SK-N-SH (cell line): ENCODE results near the gene EIF3B. TPM values are rescaled to one million over a fixed set of nuclear protein-coding genes. Genes with fewer than 3 reads are reported as not detected.

Source experiments
- CTCF ChIA-PET: fragments of 300-600, 350-600 bp; formaldehyde crosslinking; extraction: SDS; loops from one replicate; lab custom pipeline; 2021; lab: Yijun Ruan, JAX
- POLR2A ChIA-PET: fragments of 350-600 bp; sonication (Branson Sonifier 250); formaldehyde crosslinking; extraction: SDS; loops from one replicate; lab custom pipeline; 2020; ENCODE audit warnings: antibody characterized with exemption, inconsistent platforms; lab: Yijun Ruan, JAX
- DNase-seq: peaks from one replicate; pipeline ENCODE4 v3.0.0; 2012
- H2AFZ ChIP-seq: fragments of 200-600 bp; sonication (generic); 2 replicates; pipeline ENCODE4 v1.8.1; 2016; ENCODE audit warnings: antibody characterized with exemption, mild to moderate bottlenecking, low read depth
- H3F3A ChIP-seq: fragments of 200-600 bp; sonication (generic); replicated peaks from 2 replicates; pipeline ENCODE3; 2016; ENCODE audit warnings: antibody characterized with exemption, mild to moderate bottlenecking; ENCODE audit not compliant: insufficient read depth
- H3K27ac ChIP-seq, 2 experiments: fragments of 200-500 bp in 1 of 2; fragments of 200-600 bp in 1 of 2; sonication (Bioruptor generic) in 1 of 2; sonication (generic), shearing (Covaris generic) in 1 of 2; 2 replicates each; pipeline versions ENCODE4 v1.5.1 to v1.6.1; 2014 to 2016; ENCODE audit warnings: low read depth in 2 of 2, inconsistent platforms in 1 of 2, low read length in 1 of 2, mild to moderate bottlenecking in 1 of 2, mixed read lengths in 1 of 2
- H3K27me3 ChIP-seq: fragments of 200-600 bp; sonication (generic), shearing (Covaris generic); 2 replicates; pipeline ENCODE4 v1.6.1; 2016; ENCODE audit warnings: mixed run types; ENCODE audit not compliant: insufficient read depth
- H3K36me3 ChIP-seq, 2 experiments: fragments of 200-500 bp in 1 of 2; fragments of 200-600 bp in 1 of 2; sonication (Bioruptor generic) in 1 of 2; sonication (generic) in 1 of 2; replicated peaks in 1 of 2; 2 replicates each; pipeline versions ENCODE3 to v1.5.1; 2014 to 2016; ENCODE audit warnings: low read length in 1 of 2, mild to moderate bottlenecking in 1 of 2; ENCODE audit not compliant: insufficient read depth in 2 of 2, control insufficient read depth in 1 of 2
- H3K4me1 ChIP-seq, 2 experiments: fragments of 200-500 bp in 1 of 2; fragments of 200-600 bp in 1 of 2; sonication (Bioruptor generic) in 1 of 2; sonication (generic), shearing (Covaris generic) in 1 of 2; 2 replicates each; pipeline versions ENCODE4 v1.5.1 to v1.6.1; 2014 to 2016; ENCODE audit warnings: low read depth in 1 of 2, low read length in 1 of 2, mixed run types in 1 of 2; ENCODE audit not compliant: insufficient read depth in 2 of 2, control insufficient read depth in 1 of 2
- H3K4me2 ChIP-seq: fragments of 200-600 bp; sonication (generic), shearing (Covaris generic); 2 replicates; pipeline ENCODE4 v1.6.1; 2017; ENCODE audit warnings: mixed run types
- H3K4me3 ChIP-seq, 2 experiments: fragments of 200-500 bp in 1 of 2; fragments of 200-600 bp in 1 of 2; sonication (Bioruptor generic) in 1 of 2; sonication (generic), shearing (Covaris generic) in 1 of 2; 2 replicates each; pipeline versions ENCODE4 v1.5.1 to v1.8.1; 2014 to 2016; ENCODE audit warnings: low read depth in 2 of 2, inconsistent platforms in 1 of 2, low read length in 1 of 2, mild to moderate bottlenecking in 1 of 2, mixed read lengths in 1 of 2, moderate library complexity in 1 of 2
- H3K79me2 ChIP-seq: fragments of 200-600 bp; sonication (generic); 2 replicates; pipeline ENCODE4 v1.8.1; 2017; ENCODE audit warnings: mild to moderate bottlenecking; ENCODE audit not compliant: insufficient read depth
- H3K9ac ChIP-seq: fragments of 200-600 bp; sonication (generic); 2 replicates; pipeline ENCODE4 v1.6.1; 2017; ENCODE audit warnings: mixed run types
- H3K9me2 ChIP-seq: fragments of 200-600 bp; sonication (generic); 2 replicates; pipeline ENCODE4 v1.6.1; 2017; ENCODE audit warnings: mixed run types
- H3K9me3 ChIP-seq: fragments of 200-600 bp; sonication (generic); 2 replicates; pipeline ENCODE4 v1.6.1; 2017; ENCODE audit warnings: mixed run types, mild to moderate bottlenecking, moderate library complexity
- H4K20me1 ChIP-seq: fragments of 200-600 bp; sonication (generic); 2 replicates; pipeline ENCODE4 v1.6.1; 2017; ENCODE audit warnings: mild to moderate bottlenecking, mixed run types; ENCODE audit not compliant: insufficient read depth
- EP300 ChIP-seq, 2 experiments: IDR thresholded peaks; 2 replicates each; pipeline versions ENCODE4 v1.4.0 to v1.6.1; 2012; ENCODE audit warnings: borderline replicate concordance in 1 of 2, low read depth in 1 of 2, low read length in 1 of 2
- MXI1 ChIP-seq: IDR thresholded peaks from 2 replicates; pipeline ENCODE4 v1.6.1; 2012; ENCODE audit warnings: mild to moderate bottlenecking, low read depth, low read length, improper control_type of control experiment
- POLR2AphosphoS5 ChIP-seq: IDR thresholded peaks from 2 replicates; pipeline ENCODE4 v1.6.1; 2012; ENCODE audit warnings: low read depth, low read length
- RCOR1 ChIP-seq: fragments of 150-350 bp; IDR thresholded peaks from 2 replicates; pipeline ENCODE4 v1.6.1; 2017; ENCODE audit warnings: antibody characterized with exemption, low read length
- SMC3 ChIP-seq: IDR thresholded peaks from 2 replicates; pipeline ENCODE4 v1.6.1; 2012; ENCODE audit warnings: low read depth, low read length, improper control_type of control experiment
- YY1 ChIP-seq: IDR thresholded peaks from 2 replicates; pipeline ENCODE4 v1.4.0; 2012; ENCODE audit warnings: low read depth, mild to moderate bottlenecking
- WGBS: methylation state at CpG from one replicate; pipeline ENCODE4 v1.1.6; 2017; ENCODE audit warnings: low lambda C conversion rate; 5-methylcytosine and 5-hydroxymethylcytosine counted together
- polyA plus RNA-seq, 3 experiments: library from polyadenylated mRNA; depleted of rRNA; stranded (reverse); fragments of >200 nt; gene quantifications; 2 replicates each; pipeline ENCODE4 v1.2.3, GENCODE V29; 2012
- TF ChIP-seq, protein P1 (sequence below): IDR thresholded peaks from 2 replicates; pipeline ENCODE4 v1.4.0; 2012; ENCODE audit warnings: low read depth, borderline replicate concordance
- TF ChIP-seq, protein P2 (sequence below): IDR thresholded peaks from 2 replicates; pipeline ENCODE4 v1.6.1; 2012; ENCODE audit warnings: mild to moderate bottlenecking, low read depth, low read length, moderate library complexity
- TF ChIP-seq, protein P3 (sequence below): IDR thresholded peaks from 2 replicates; pipeline ENCODE4; 2012
- TF ChIP-seq, protein P4 (sequence below): fragments of 200-600 bp; sonication (generic); IDR thresholded peaks from 2 replicates; pipeline ENCODE4 v1.6.1; 2017; ENCODE audit warnings: antibody characterized with exemption, mild to moderate bottlenecking, moderate library complexity

Gene EIF3B
- polyA plus RNA-seq, 1 of the 3 experiments (the other 2 are of a cell fraction), result 151 TPM

DNA sequence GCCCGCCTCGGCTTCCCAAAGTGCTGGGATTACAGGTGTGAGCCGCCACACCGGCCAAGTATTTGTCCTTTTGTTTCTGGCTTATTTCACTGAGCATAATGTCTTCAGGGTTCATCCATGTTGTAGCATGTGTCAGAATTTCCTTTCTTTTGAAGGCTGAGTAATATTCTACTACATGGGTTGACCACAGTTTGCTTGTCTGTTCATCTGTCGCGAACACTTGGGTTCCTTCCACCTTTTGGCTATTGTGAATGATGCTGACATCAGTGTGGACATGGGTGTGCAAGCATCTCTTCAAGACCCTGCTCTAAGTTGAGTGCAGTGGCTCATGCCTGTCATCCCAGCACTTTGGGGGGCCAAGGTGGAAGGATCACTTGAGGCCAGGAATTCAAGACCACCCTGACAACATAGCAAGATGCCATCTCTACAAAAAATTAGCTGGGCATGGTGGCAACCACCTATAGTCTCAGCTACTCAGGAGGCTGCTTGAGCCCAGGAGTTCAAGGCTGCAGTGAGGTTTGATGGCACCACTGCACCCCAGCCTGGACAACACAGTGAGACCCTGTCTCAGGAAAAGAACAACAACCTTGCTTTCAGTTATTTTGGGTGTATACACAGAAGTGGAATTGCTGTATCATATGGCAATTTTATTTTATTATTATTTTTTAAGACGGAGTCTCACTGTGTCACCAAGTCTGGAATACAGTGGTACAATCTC, 65.7 kb downstream of the EIF3B start:
- no peaks in the 10 kb centered on the region for H4K20me1 ChIP-seq
- WGBS, result 96% methylated on average over 7 of the region's 7 CpGs
- H3K9ac ChIP-seq, result no peak overlapping the region
- POLR2A ChIA-PET, result no interaction called here
- no peaks in the 10 kb centered on the region; a peak in 1 of 4 replicates for H3K4me1 ChIP-seq
- no peaks in the 10 kb centered on the region for H3K9me3 ChIP-seq
- DNase-seq, result no peak
- H3K4me3 ChIP-seq, result no peak overlapping the region
- no peak overlapping the region for H3K4me2 ChIP-seq
- H3F3A ChIP-seq, result no peaks in the 10 kb centered on the region
- H3K79me2 ChIP-seq, result peaks cover 24% of the 10 kb centered on the region
- TF ChIP-seq, protein P1, sequence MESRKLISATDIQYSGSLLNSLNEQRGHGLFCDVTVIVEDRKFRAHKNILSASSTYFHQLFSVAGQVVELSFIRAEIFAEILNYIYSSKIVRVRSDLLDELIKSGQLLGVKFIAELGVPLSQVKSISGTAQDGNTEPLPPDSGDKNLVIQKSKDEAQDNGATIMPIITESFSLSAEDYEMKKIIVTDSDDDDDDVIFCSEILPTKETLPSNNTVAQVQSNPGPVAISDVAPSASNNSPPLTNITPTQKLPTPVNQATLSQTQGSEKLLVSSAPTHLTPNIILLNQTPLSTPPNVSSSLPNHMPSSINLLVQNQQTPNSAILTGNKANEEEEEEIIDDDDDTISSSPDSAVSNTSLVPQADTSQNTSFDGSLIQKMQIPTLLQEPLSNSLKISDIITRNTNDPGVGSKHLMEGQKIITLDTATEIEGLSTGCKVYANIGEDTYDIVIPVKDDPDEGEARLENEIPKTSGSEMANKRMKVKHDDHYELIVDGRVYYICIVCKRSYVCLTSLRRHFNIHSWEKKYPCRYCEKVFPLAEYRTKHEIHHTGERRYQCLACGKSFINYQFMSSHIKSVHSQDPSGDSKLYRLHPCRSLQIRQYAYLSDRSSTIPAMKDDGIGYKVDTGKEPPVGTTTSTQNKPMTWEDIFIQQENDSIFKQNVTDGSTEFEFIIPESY, result no peak
- TF ChIP-seq SMC3 (no peak), POLR2AphosphoS5 (no peak), MXI1 (no peak), YY1 (no peak), EP300 (IDR thresholded peaks at IDR 0.05; ENCODE audit: borderline replicate concordance in 1 of 2, low read depth in 1 of 2, low read length in 1 of 2) (no peak), RCOR1 (no peak)
- TF ChIP-seq, protein P2, sequence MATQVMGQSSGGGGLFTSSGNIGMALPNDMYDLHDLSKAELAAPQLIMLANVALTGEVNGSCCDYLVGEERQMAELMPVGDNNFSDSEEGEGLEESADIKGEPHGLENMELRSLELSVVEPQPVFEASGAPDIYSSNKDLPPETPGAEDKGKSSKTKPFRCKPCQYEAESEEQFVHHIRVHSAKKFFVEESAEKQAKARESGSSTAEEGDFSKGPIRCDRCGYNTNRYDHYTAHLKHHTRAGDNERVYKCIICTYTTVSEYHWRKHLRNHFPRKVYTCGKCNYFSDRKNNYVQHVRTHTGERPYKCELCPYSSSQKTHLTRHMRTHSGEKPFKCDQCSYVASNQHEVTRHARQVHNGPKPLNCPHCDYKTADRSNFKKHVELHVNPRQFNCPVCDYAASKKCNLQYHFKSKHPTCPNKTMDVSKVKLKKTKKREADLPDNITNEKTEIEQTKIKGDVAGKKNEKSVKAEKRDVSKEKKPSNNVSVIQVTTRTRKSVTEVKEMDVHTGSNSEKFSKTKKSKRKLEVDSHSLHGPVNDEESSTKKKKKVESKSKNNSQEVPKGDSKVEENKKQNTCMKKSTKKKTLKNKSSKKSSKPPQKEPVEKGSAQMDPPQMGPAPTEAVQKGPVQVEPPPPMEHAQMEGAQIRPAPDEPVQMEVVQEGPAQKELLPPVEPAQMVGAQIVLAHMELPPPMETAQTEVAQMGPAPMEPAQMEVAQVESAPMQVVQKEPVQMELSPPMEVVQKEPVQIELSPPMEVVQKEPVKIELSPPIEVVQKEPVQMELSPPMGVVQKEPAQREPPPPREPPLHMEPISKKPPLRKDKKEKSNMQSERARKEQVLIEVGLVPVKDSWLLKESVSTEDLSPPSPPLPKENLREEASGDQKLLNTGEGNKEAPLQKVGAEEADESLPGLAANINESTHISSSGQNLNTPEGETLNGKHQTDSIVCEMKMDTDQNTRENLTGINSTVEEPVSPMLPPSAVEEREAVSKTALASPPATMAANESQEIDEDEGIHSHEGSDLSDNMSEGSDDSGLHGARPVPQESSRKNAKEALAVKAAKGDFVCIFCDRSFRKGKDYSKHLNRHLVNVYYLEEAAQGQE, result no peak
- TF ChIP-seq, protein P3, sequence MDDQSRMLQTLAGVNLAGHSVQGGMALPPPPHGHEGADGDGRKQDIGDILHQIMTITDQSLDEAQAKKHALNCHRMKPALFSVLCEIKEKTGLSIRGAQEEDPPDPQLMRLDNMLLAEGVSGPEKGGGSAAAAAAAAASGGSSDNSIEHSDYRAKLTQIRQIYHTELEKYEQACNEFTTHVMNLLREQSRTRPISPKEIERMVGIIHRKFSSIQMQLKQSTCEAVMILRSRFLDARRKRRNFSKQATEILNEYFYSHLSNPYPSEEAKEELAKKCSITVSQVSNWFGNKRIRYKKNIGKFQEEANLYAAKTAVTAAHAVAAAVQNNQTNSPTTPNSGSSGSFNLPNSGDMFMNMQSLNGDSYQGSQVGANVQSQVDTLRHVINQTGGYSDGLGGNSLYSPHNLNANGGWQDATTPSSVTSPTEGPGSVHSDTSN, result no peak
- TF ChIP-seq, protein P4, sequence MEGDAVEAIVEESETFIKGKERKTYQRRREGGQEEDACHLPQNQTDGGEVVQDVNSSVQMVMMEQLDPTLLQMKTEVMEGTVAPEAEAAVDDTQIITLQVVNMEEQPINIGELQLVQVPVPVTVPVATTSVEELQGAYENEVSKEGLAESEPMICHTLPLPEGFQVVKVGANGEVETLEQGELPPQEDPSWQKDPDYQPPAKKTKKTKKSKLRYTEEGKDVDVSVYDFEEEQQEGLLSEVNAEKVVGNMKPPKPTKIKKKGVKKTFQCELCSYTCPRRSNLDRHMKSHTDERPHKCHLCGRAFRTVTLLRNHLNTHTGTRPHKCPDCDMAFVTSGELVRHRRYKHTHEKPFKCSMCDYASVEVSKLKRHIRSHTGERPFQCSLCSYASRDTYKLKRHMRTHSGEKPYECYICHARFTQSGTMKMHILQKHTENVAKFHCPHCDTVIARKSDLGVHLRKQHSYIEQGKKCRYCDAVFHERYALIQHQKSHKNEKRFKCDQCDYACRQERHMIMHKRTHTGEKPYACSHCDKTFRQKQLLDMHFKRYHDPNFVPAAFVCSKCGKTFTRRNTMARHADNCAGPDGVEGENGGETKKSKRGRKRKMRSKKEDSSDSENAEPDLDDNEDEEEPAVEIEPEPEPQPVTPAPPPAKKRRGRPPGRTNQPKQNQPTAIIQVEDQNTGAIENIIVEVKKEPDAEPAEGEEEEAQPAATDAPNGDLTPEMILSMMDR, result no peak
- H3K9me2 ChIP-seq, result no peaks in the 10 kb centered on the region
- no peaks in the 10 kb centered on the region for H3K27me3 ChIP-seq
- CTCF ChIA-PET, result no interaction called here
- H3K36me3 ChIP-seq, result no peaks in the 10 kb centered on the region
- H3K27ac ChIP-seq, result no peak overlapping the region
- no peak overlapping the region for H2AFZ ChIP-seq
